ENCODE results near the gene MLH1.

DNA sequence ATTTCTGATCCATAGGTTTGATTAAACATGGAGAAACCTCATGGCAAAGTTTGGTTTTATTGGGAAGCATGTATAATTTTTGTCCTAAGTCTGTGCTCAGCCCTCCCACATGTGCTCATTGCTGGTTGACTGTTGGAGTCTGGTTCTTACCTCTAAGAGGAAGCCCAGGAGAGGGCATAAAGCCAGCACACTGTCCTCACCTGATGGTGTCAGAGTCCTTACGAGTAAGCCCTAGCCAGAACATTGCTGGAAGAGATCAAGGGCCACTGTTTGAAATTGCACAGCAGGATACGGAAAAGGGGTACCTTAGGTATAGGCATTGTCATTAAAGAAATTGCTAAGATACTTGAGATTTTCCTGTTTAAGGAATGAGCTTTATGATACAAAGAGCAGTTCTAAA, 21.3 kb downstream of the MLH1 start:
- TF ChIP-seq SP4 (IDR thresholded peaks at IDR 0.05; ENCODE audit: low read length) (no peak), CTCF (IDR thresholded peaks at IDR 0.05; ENCODE audit: control extremely low read depth in 1 of 3, insufficient read depth in 1 of 3, low read depth in 1 of 3, low read length in 3 of 3) (no peak), EP300 (IDR thresholded peaks at IDR 0.05; ENCODE audit: borderline replicate concordance in 1 of 2, low read depth in 2 of 2, low read length in 2 of 2) (no peak), CBX5 (IDR thresholded peaks at IDR 0.05; ENCODE audit: low read depth, low read length) (no peak), GABPA (IDR thresholded peaks at IDR 0.05; ENCODE audit: borderline replicate concordance, insufficient read depth, low read length) (no peak), KDM5A (IDR thresholded peaks at IDR 0.05; ENCODE audit: low read length) (no peak), SP1 (IDR thresholded peaks at IDR 0.05; ENCODE audit: low read depth, low read length) (no peak), EZH2 (IDR thresholded peaks at IDR 0.05; ENCODE audit: low read depth, low read length, severe bottlenecking) (no peak), SIN3A (conservative IDR thresholded peaks at IDR 0.05 in 1 of 2, IDR thresholded peaks at IDR 0.05 in 1 of 2; ENCODE audit: low read depth in 1 of 2, low read length in 2 of 2) (no peak), HDAC2 (IDR thresholded peaks at IDR 0.05; ENCODE audit: borderline replicate concordance in 1 of 2, low read depth in 2 of 2, low read length in 2 of 2) (no peak)
- TF ChIP-seq, protein P1, sequence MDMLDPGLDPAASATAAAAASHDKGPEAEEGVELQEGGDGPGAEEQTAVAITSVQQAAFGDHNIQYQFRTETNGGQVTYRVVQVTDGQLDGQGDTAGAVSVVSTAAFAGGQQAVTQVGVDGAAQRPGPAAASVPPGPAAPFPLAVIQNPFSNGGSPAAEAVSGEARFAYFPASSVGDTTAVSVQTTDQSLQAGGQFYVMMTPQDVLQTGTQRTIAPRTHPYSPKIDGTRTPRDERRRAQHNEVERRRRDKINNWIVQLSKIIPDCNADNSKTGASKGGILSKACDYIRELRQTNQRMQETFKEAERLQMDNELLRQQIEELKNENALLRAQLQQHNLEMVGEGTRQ (IDR thresholded peaks at IDR 0.05; ENCODE audit: low read length), result no peak

Data from H1 (cell line).